PC-3 (cell line): ENCODE results near the gene GRB10. TPM values are rescaled to one million over a fixed set of nuclear protein-coding genes. Genes with fewer than 3 reads are reported as not detected.
A peak's percentile ranks its signal among the peaks of the same experiment; 100 is the strongest.

ENCODE experiments used
- ATAC-seq: fragments of 200-7000 bp; cut with Tn5 transposase; 2 replicates; pipeline ENCODE4 v1.9.1; 2020; ENCODE audit warnings: mild to moderate bottlenecking, moderate library complexity
- BruUV-seq: library from RNA; stranded (reverse); fragments of 400-500 nt; replicated peaks from 2 replicates; lab custom pipeline; 2021; lab: Mats Ljungman, UMichigan
- CTCF ChIA-PET: fragments of 300-600 bp; sonication (Branson Sonifier 250); formaldehyde crosslinking; loops from one replicate; lab custom pipeline; 2022; ENCODE audit warnings: antibody characterized with exemption; lab: Charles Lee
- POLR2A ChIA-PET: fragments of 300-600 bp; sonication (Branson Sonifier 250); formaldehyde crosslinking; loops from one replicate; lab custom pipeline; 2022; ENCODE audit warnings: antibody characterized with exemption; ENCODE audit not compliant: unreplicated experiment; lab: Charles Lee
- DNase-seq: peaks from one replicate; pipeline ENCODE4 v3.0.0-alpha.2; 2015
- H2AFZ ChIP-seq: fragments of 300-600 bp; sonication (generic); 2 replicates; pipeline ENCODE4 v1.6.0; 2016; ENCODE audit warnings: antibody characterized with exemption, low read length
- H3F3A ChIP-seq: fragments of 300-600 bp; sonication (generic); one replicate; pipeline ENCODE4 v1.6.0; 2017; ENCODE audit warnings: antibody characterized with exemption, low read length, control low read depth, mild to moderate bottlenecking; ENCODE audit not compliant: unreplicated experiment
- H3K27ac ChIP-seq: fragments of 300-600 bp; sonication (generic); 2 replicates; pipeline ENCODE4 v1.5.1; 2016; ENCODE audit warnings: mild to moderate bottlenecking, low read length
- H3K27me3 ChIP-seq: fragments of 300-600 bp; sonication (generic); 2 replicates; pipeline ENCODE4 v1.6.1; 2016; ENCODE audit warnings: low read length, mixed read lengths
- H3K36me3 ChIP-seq: fragments of 300-600 bp; sonication (generic); 2 replicates; pipeline ENCODE4 v1.6.1; 2016; ENCODE audit warnings: low read depth, mixed run types, low read length, mixed read lengths
- H3K4me1 ChIP-seq: fragments of 300-600 bp; sonication (generic); 2 replicates; pipeline ENCODE4 v1.5.1; 2016; ENCODE audit warnings: low read length; ENCODE audit not compliant: insufficient read depth
- H3K4me2 ChIP-seq: fragments of 300-600 bp; sonication (generic); 2 replicates; pipeline ENCODE4 v1.6.0; 2016; ENCODE audit warnings: low read length
- H3K4me3 ChIP-seq: fragments of 300-600 bp; sonication (generic); 2 replicates; pipeline ENCODE4 v1.5.1; 2016; ENCODE audit warnings: mild to moderate bottlenecking, low read length, mixed read lengths
- H3K79me2 ChIP-seq: fragments of 300-600 bp; sonication (generic); 2 replicates; pipeline ENCODE4 v1.6.1; 2017; ENCODE audit warnings: low read length, mixed read lengths
- H3K9ac ChIP-seq: fragments of 300-600 bp; sonication (generic); 2 replicates; pipeline ENCODE4 v1.6.0; 2016; ENCODE audit warnings: mild to moderate bottlenecking, low read length
- H3K9me2 ChIP-seq: fragments of 300-600 bp; sonication (generic); replicated peaks from 2 replicates; pipeline ENCODE4 v1.6.1; 2016; ENCODE audit warnings: mixed run types, low read length, mixed read lengths
- H3K9me3 ChIP-seq: fragments of 300-600 bp; sonication (generic); 2 replicates; pipeline ENCODE4 v1.6.1; 2016; ENCODE audit warnings: low read length, mixed read lengths
- H4K20me1 ChIP-seq: fragments of 300-600 bp; sonication (generic); 2 replicates; pipeline ENCODE4 v1.6.1; 2016; ENCODE audit warnings: low read length, mixed read lengths
- CTCF ChIP-seq: fragments of 300-600 bp; sonication (generic); conservative IDR thresholded peaks from 2 replicates; pipeline ENCODE4 v1.5.1; 2017; ENCODE audit warnings: antibody characterized with exemption, low read depth, mild to moderate bottlenecking, low read length
- EZH2 ChIP-seq: fragments of 300-600 bp; sonication (generic); IDR thresholded peaks from one replicate; pipeline ENCODE4 v1.6.1; 2017; ENCODE audit warnings: antibody characterized with exemption, mild to moderate bottlenecking, low read length; ENCODE audit not compliant: unreplicated experiment
- EZH2phosphoT487 ChIP-seq: fragments of 300-600 bp; sonication (generic); IDR thresholded peaks from 2 replicates; pipeline ENCODE4 v1.6.1; 2018; ENCODE audit warnings: mild to moderate bottlenecking, antibody characterized with exemption, low read length, borderline replicate concordance
- intact Hi-C: fragments of 100-400 bp; cut with micrococcal nuclease; formaldehyde crosslinking; loops from 2 replicates; pipeline ENCODE4 v1.9.0; 2023
- total RNA-seq: library from RNA; depleted of rRNA; stranded (reverse); fragments of >200 nt; gene quantifications from 2 replicates; pipeline ENCODE4 v1.2.3, GENCODE V29; 2014

GRB10 gene
- total RNA-seq, 1 experiment from 2014 or later: 61.3 TPM

- Histone ChIP-seq H3K79me2 (peaks cover 93% of the 10 kb centered on the region), H4K20me1 (peaks cover 37% of the 10 kb centered on the region; the same call in 1 of the 2 replicates)
These were observed 47.4 kb downstream of the GRB10 start for GRCh38 chr7:50735333-50735732.

GRCh38 chr7:50734246-50734645 lies 48.5 kb downstream of the GRB10 start:
- Histone ChIP-seq H3K4me3 (no peak overlapping the region), H3K36me3 (0 out of 2 replicates have a peak, but pooled peaks cover 8% of the 10 kb centered on the region), H3K4me2 (peak overlapping the region; percentile 34; the same call in 1 of the 2 replicates), H3K27ac (peak overlapping the region; percentile 19; the same call in 1 of the 2 replicates), H2AFZ (no peak overlapping the region), H3K9me3 (no peaks in the 10 kb centered on the region), H3F3A (no peaks in the 10 kb centered on the region), H3K27me3 (no peaks in the 10 kb centered on the region), H3K9ac (no peak overlapping the region), H3K9me2 (no peaks in the 10 kb centered on the region), H4K20me1 (peaks cover 32% of the 10 kb centered on the region; the same call in 1 of the 2 replicates), H3K79me2 (peaks cover 92% of the 10 kb centered on the region), H3K4me1 (peaks cover 36% of the 10 kb centered on the region)
- intact Hi-C loops: loop anchor here (5.0 kb wide), 1 partner anchor 43 kb away; no protein-coding TSS in a partner anchor
- ChIA-PET CTCF (no interaction called here), POLR2A (interaction anchor here (0.6 kb wide), 2 partner anchors 23 to 98 kb away, joined by 3 read pairs; no protein-coding TSS in a partner anchor)
- TF ChIP-seq EZH2phosphoT487: no peak
- TF ChIP-seq EZH2: no peak
- no peak for TF ChIP-seq CTCF
- ATAC-seq: no peak
- BruUV-seq: no TSS peak
- no peak for DNase-seq

More at GRCh38 chr7:50735333-50735732, 47.4 kb downstream of the GRB10 start:
- CTCF ChIA-PET: no interaction called here
- TF ChIP-seq CTCF (no peak), EZH2phosphoT487 (no peak), EZH2 (no peak)
- H3F3A ChIP-seq: no peaks in the 10 kb centered on the region
- no peak for DNase-seq
- H3K27me3 ChIP-seq: no peaks in the 10 kb centered on the region
- no peak overlapping the region for H3K9ac ChIP-seq
- peaks cover 45% of the 10 kb centered on the region for H3K4me1 ChIP-seq
- no TSS peak for BruUV-seq
- no peaks in the 10 kb centered on the region for H3K9me3 ChIP-seq
- H3K4me2 ChIP-seq: no peak overlapping the region
- POLR2A ChIA-PET: interaction anchor here (0.7 kb wide), 1 partner anchor 116 kb away, joined by 5 read pairs; no protein-coding TSS in a partner anchor
- no peak for ATAC-seq
- H3K4me3 ChIP-seq: no peak overlapping the region
- intact Hi-C loops: no loop called here
- H3K9me2 ChIP-seq: no peaks in the 10 kb centered on the region
- no peak overlapping the region for H2AFZ ChIP-seq
- peaks cover 11% of the 10 kb centered on the region; the same call in 1 of the 2 replicates for H3K36me3 ChIP-seq
- no peak overlapping the region for H3K27ac ChIP-seq

GRCh38 chr7:50733552-50733951 lies 49.1 kb downstream of the GRB10 start:
- Histone ChIP-seq H3K79me2 (peaks cover 94% of the 10 kb centered on the region), H3K4me3 (no peak overlapping the region), H3K36me3 (0 out of 2 replicates have a peak, but pooled peaks cover 8% of the 10 kb centered on the region), H3K27ac (peak overlapping the region; percentile 60), H3K4me2 (peak overlapping the region; percentile 25; the same call in 1 of the 2 replicates), H3K9me3 (no peaks in the 10 kb centered on the region), H2AFZ (no peak overlapping the region), H3K4me1 (peaks cover 31% of the 10 kb centered on the region), H3F3A (no peaks in the 10 kb centered on the region), H3K9me2 (no peaks in the 10 kb centered on the region), H3K27me3 (no peaks in the 10 kb centered on the region), H3K9ac (no peak overlapping the region), H4K20me1 (peaks cover 28% of the 10 kb centered on the region; the same call in 1 of the 2 replicates)
- DNase-seq: peak; percentile 90
- intact Hi-C loops: loop anchor here (5.0 kb wide), 1 partner anchor 44 kb away; no protein-coding TSS in a partner anchor
- peak; percentile 99 for ATAC-seq
- TF ChIP-seq CTCF (no peak), EZH2 (no peak), EZH2phosphoT487 (no peak)
- ChIA-PET POLR2A (interaction anchor here (0.6 kb wide), 2 partner anchors 22 to 99 kb away, joined by 3 read pairs; no protein-coding TSS in a partner anchor), CTCF (no interaction called here)
- BruUV-seq: no TSS peak
